Suprapubic skin (tissue), 4 donors: ENCODE data around the gene MGAT5.

Experiments
- CTCF ChIP-seq, 2 donors: fragments of 200-600 bp in 1 of 2; fragments of 450-650 bp in 1 of 2; sonication (generic) in 1 of 2; IDR thresholded peaks; one replicate each; pipeline ENCODE4 v1.5.1; 2016 to 2019; ENCODE audit warnings: antibody characterized with exemption in 2 of 2, mild to moderate bottlenecking in 1 of 2, moderate library complexity in 1 of 2
- POLR2A ChIP-seq, 2 donors: fragments of 450-650 bp; IDR thresholded peaks; one replicate each; pipeline ENCODE4 v1.6.1; 2017; ENCODE audit warnings: antibody characterized with exemption in 2 of 2, mild to moderate bottlenecking in 2 of 2, moderate library complexity in 2 of 2
- POLR2AphosphoS5 ChIP-seq, 3 donors: sonication (generic); formaldehyde crosslinking; IDR thresholded peaks; one replicate each; pipeline ENCODE4 v1.6.1; 2017; ENCODE audit warnings: antibody characterized with exemption in 3 of 3

GRCh38 chr2:134482766-134483340, 229.0 kb downstream of the MGAT5 start:
- TF ChIP-seq CTCF (IDR thresholded peaks at IDR 0.05) (no peak), POLR2A (IDR thresholded peaks at IDR 0.05) (no peak), POLR2AphosphoS5 (IDR thresholded peaks at IDR 0.05) (no peak)
